ENCODE results near the gene FAM169A.
A peak's percentile ranks its signal among the peaks of the same experiment; 100 is the strongest.
"Not testable (repeated sequence)": the region's sequence is repeated elsewhere in the genome, so short reads cannot be mapped to it uniquely, and the experiment has no call there.

Gene FAM169A

GRCh38 chr5:74798977-74799911 is 66.9 kb downstream of the FAM169A start:
- H3K4me1 Mint-ChIP-seq (ENCODE audit: low read depth), result no peaks in the 10 kb centered on the region
- no peak overlapping the region for H3K27ac Mint-ChIP-seq
- no peaks in the 10 kb centered on the region for H3K27me3 Mint-ChIP-seq
- peaks cover 34% of the 10 kb centered on the region for H3K36me3 Mint-ChIP-seq (ENCODE audit: low read depth)
- H3K4me3 Mint-ChIP-seq, result no peak overlapping the region
- no peaks in the 10 kb centered on the region for H3K9me3 Mint-ChIP-seq

- not testable (repeated sequence) for H3K27me3 Mint-ChIP-seq; H3K27ac Mint-ChIP-seq; H3K9me3 Mint-ChIP-seq; H3K4me1 Mint-ChIP-seq (ENCODE audit: low read depth); H3K4me3 Mint-ChIP-seq
- peaks cover 43% of the 10 kb centered on the region for H3K36me3 Mint-ChIP-seq (ENCODE audit: low read depth)
Observed at GRCh38 chr5:74791669-74792068, 74.5 kb downstream of the FAM169A start.

- no peaks in the 10 kb centered on the region for H3K9me3 Mint-ChIP-seq
- no peaks in the 10 kb centered on the region for H3K4me1 Mint-ChIP-seq (ENCODE audit: low read depth)
- H3K27ac Mint-ChIP-seq, result no peak overlapping the region
- peaks cover 21% of the 10 kb centered on the region for H3K36me3 Mint-ChIP-seq (ENCODE audit: low read depth)
- no peaks in the 10 kb centered on the region for H3K27me3 Mint-ChIP-seq
- no peak overlapping the region for H3K4me3 Mint-ChIP-seq
Observed at GRCh38 chr5:74787424-74787823, 78.8 kb downstream of the FAM169A start.

- H3K4me1 Mint-ChIP-seq (ENCODE audit: low read depth), result no peaks in the 10 kb centered on the region
- H3K36me3 Mint-ChIP-seq (ENCODE audit: low read depth), result peaks cover 18% of the 10 kb centered on the region
- no peaks in the 10 kb centered on the region for H3K9me3 Mint-ChIP-seq
- H3K27ac Mint-ChIP-seq, result no peak overlapping the region
- no peak overlapping the region for H3K4me3 Mint-ChIP-seq
- no peaks in the 10 kb centered on the region for H3K27me3 Mint-ChIP-seq
Observed at GRCh38 chr5:74786851-74787250, 79.3 kb downstream of the FAM169A start.

- Mint-ChIP-seq H3K4me1 (ENCODE audit: low read depth) (no peaks in the 10 kb centered on the region), H3K9me3 (no peaks in the 10 kb centered on the region), H3K27me3 (no peaks in the 10 kb centered on the region), H3K36me3 (ENCODE audit: low read depth) (peaks cover 36% of the 10 kb centered on the region), H3K4me3 (no peak overlapping the region), H3K27ac (no peak overlapping the region)
Observed at GRCh38 chr5:74778609-74779008, 87.6 kb downstream of the FAM169A start.

- no peaks in the 10 kb centered on the region for H3K27me3 Mint-ChIP-seq
- H3K4me3 Mint-ChIP-seq, result no peak overlapping the region
Observed at GRCh38 chr5:74772359-74772758, 93.8 kb downstream of the FAM169A start.

GRCh38 chr5:74767579-74767913 is 98.6 kb downstream of the FAM169A start:
- peak overlapping the region; percentile 99 for H3K27ac Mint-ChIP-seq
- H3K27me3 Mint-ChIP-seq, result no peaks in the 10 kb centered on the region
- peaks cover 36% of the 10 kb centered on the region for H3K36me3 Mint-ChIP-seq (ENCODE audit: low read depth)
- peak overlapping the region; percentile 100 for H3K4me3 Mint-ChIP-seq
- H3K9me3 Mint-ChIP-seq, result no peaks in the 10 kb centered on the region
- peaks cover 51% of the 10 kb centered on the region for H3K4me1 Mint-ChIP-seq (ENCODE audit: low read depth)

More at GRCh38 chr5:74772359-74772758, 93.8 kb downstream of the FAM169A start:
- no peaks in the 10 kb centered on the region for H3K9me3 Mint-ChIP-seq
- H3K36me3 Mint-ChIP-seq (ENCODE audit: low read depth), result peaks cover 51% of the 10 kb centered on the region
- no peak overlapping the region for H3K27ac Mint-ChIP-seq
- peaks cover 17% of the 10 kb centered on the region for H3K4me1 Mint-ChIP-seq (ENCODE audit: low read depth)

- H3K9me3 Mint-ChIP-seq, result no peaks in the 10 kb centered on the region
- peak within 1 kb of the TSS; percentile 100 for H3K4me3 Mint-ChIP-seq
- H3K27me3 Mint-ChIP-seq, result no peaks in the 10 kb centered on the region
- peaks cover 57% of the 10 kb centered on the region for H3K4me1 Mint-ChIP-seq (ENCODE audit: low read depth)
- H3K36me3 Mint-ChIP-seq (ENCODE audit: low read depth), result peaks cover 38% of the 10 kb centered on the region
- peak within 1 kb of the TSS; percentile 99 for H3K27ac Mint-ChIP-seq
Observed at GRCh38 chr5:74766849-74767578, 99.2 kb downstream of the FAM169A start, which contains the start of the genes GFM2 and NSA2. TSS of gene GFM2 (minus strand) at chr5:74767117. CDS start at chr5:74763742, 3,375 bp downstream. TSS of gene NSA2 (plus strand) at chr5:74767249. CDS start at chr5:74767361, 112 bp downstream.

- H3K4me1 Mint-ChIP-seq (ENCODE audit: low read depth), result peaks cover 62% of the 10 kb centered on the region
- H3K27me3 Mint-ChIP-seq, result no peaks in the 10 kb centered on the region
- peak overlapping the region; percentile 99 for H3K27ac Mint-ChIP-seq
- peaks cover 43% of the 10 kb centered on the region for H3K36me3 Mint-ChIP-seq (ENCODE audit: low read depth)
- H3K9me3 Mint-ChIP-seq, result no peaks in the 10 kb centered on the region
- peak overlapping the region; percentile 100 for H3K4me3 Mint-ChIP-seq
Observed at GRCh38 chr5:74766418-74766848, 99.8 kb downstream of the FAM169A start.

- no peaks in the 10 kb centered on the region for H3K27me3 Mint-ChIP-seq
- H3K4me1 Mint-ChIP-seq (ENCODE audit: low read depth), result peaks cover 67% of the 10 kb centered on the region
- peak overlapping the region; percentile 100 for H3K4me3 Mint-ChIP-seq
- H3K27ac Mint-ChIP-seq, result no peak overlapping the region
- no peaks in the 10 kb centered on the region for H3K9me3 Mint-ChIP-seq
- H3K36me3 Mint-ChIP-seq (ENCODE audit: low read depth), result peaks cover 48% of the 10 kb centered on the region
Observed at GRCh38 chr5:74765929-74766328, 100.3 kb downstream of the FAM169A start.

GRCh38 chr5:74765201-74765600 is 101.0 kb downstream of the FAM169A start:
- Mint-ChIP-seq H3K36me3 (ENCODE audit: low read depth) (peaks cover 48% of the 10 kb centered on the region), H3K4me1 (ENCODE audit: low read depth) (peaks cover 70% of the 10 kb centered on the region), H3K27ac (peak overlapping the region; percentile 55), H3K9me3 (no peaks in the 10 kb centered on the region), H3K27me3 (no peaks in the 10 kb centered on the region), H3K4me3 (peak overlapping the region; percentile 100)

- Mint-ChIP-seq H3K27ac (no peak overlapping the region), H3K9me3 (no peaks in the 10 kb centered on the region), H3K36me3 (ENCODE audit: low read depth) (peaks cover 48% of the 10 kb centered on the region), H3K4me3 (no peak overlapping the region), H3K4me1 (ENCODE audit: low read depth) (peaks cover 65% of the 10 kb centered on the region), H3K27me3 (no peaks in the 10 kb centered on the region)
Observed at GRCh38 chr5:74763504-74763903, 102.7 kb downstream of the FAM169A start.

GRCh38 chr5:74762599-74762998 is 103.6 kb downstream of the FAM169A start:
- Mint-ChIP-seq H3K4me3 (no peak overlapping the region), H3K27me3 (no peaks in the 10 kb centered on the region), H3K27ac (no peak overlapping the region)

GRCh38 chr5:74761241-74761640 is 104.9 kb downstream of the FAM169A start:
- Mint-ChIP-seq H3K4me3 (no peak overlapping the region), H3K27ac (no peak overlapping the region), H3K9me3 (peaks cover 4% of the 10 kb centered on the region), H3K36me3 (ENCODE audit: low read depth) (peaks cover 68% of the 10 kb centered on the region), H3K27me3 (no peaks in the 10 kb centered on the region), H3K4me1 (ENCODE audit: low read depth) (peaks cover 54% of the 10 kb centered on the region)

More at GRCh38 chr5:74762599-74762998, 103.6 kb downstream of the FAM169A start:
- Mint-ChIP-seq H3K4me1 (ENCODE audit: low read depth) (peaks cover 59% of the 10 kb centered on the region), H3K9me3 (no peaks in the 10 kb centered on the region), H3K36me3 (ENCODE audit: low read depth) (peaks cover 55% of the 10 kb centered on the region)

- not testable (repeated sequence) for H3K4me1 Mint-ChIP-seq (ENCODE audit: low read depth); H3K27me3 Mint-ChIP-seq; H3K4me3 Mint-ChIP-seq; H3K9me3 Mint-ChIP-seq; H3K27ac Mint-ChIP-seq
- peaks cover 69% of the 10 kb centered on the region for H3K36me3 Mint-ChIP-seq (ENCODE audit: low read depth)
Observed at GRCh38 chr5:74748742-74749141, 117.4 kb downstream of the FAM169A start.

Data from stimulated activated naive CD8-positive, alpha-beta T cell treated with anti-CD3 and anti-CD28 coated beads, Interleukin-15, Interleukin-2, amounts not matched to agents 100 ng/mL and 50 ng/mL, for 24 hours (primary cell).